ENCODE measurements around the gene TRIM17.

- TF ChIP-seq, protein P1, sequence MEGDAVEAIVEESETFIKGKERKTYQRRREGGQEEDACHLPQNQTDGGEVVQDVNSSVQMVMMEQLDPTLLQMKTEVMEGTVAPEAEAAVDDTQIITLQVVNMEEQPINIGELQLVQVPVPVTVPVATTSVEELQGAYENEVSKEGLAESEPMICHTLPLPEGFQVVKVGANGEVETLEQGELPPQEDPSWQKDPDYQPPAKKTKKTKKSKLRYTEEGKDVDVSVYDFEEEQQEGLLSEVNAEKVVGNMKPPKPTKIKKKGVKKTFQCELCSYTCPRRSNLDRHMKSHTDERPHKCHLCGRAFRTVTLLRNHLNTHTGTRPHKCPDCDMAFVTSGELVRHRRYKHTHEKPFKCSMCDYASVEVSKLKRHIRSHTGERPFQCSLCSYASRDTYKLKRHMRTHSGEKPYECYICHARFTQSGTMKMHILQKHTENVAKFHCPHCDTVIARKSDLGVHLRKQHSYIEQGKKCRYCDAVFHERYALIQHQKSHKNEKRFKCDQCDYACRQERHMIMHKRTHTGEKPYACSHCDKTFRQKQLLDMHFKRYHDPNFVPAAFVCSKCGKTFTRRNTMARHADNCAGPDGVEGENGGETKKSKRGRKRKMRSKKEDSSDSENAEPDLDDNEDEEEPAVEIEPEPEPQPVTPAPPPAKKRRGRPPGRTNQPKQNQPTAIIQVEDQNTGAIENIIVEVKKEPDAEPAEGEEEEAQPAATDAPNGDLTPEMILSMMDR (IDR thresholded peaks at IDR 0.05) = no peak
- TF ChIP-seq POLR2A (IDR thresholded peaks at IDR 0.05) = no peak
- no peak for TF ChIP-seq EP300 (IDR thresholded peaks at IDR 0.05; ENCODE audit: low read depth)
- TF ChIP-seq POLR2AphosphoS5 (IDR thresholded peaks at IDR 0.05) = no peak
Observed at GRCh38 chr1:228366866-228367741, 49.6 kb downstream of the TRIM17 start.
